ENCODE measurements around the gene CCND3. TPM values are rescaled to one million over a fixed set of nuclear protein-coding genes. Genes with fewer than 3 reads are reported as not detected.
A peak's percentile ranks its signal among the peaks of the same experiment; 100 is the strongest.

Gene CCND3
- total RNA-seq, 2 donors from 2014 or later: 78.7 to 129 TPM

DNA sequence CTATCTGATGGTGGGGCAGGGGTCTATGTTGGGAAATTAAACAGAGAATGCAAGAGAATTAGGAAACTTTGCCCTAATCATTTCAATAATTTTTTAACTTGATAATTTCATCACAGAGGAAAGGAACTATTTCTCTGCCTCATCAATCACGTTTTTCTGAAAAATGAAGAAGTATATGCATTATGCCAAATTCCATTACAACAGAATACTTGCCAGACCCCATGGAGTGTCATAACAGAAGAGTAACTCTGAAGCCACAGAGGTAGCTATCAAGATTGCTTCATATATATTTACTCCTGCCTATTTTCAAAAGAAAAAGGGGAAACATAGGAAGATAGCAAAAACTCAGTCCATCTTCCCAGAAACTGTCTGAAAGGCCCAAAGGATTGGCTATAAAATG lies 40.7 kb downstream of the CCND3 start:
- peaks cover 13% of the 10 kb centered on the region for H3K36me3 ChIP-seq
- no peaks in the 10 kb centered on the region for H3K27me3 ChIP-seq
- no peak overlapping the region for H3K27ac ChIP-seq
- no peak overlapping the region for H3K4me3 ChIP-seq
- DNase-seq (ENCODE audit: low spot score): no peak
- TF ChIP-seq, protein P1, sequence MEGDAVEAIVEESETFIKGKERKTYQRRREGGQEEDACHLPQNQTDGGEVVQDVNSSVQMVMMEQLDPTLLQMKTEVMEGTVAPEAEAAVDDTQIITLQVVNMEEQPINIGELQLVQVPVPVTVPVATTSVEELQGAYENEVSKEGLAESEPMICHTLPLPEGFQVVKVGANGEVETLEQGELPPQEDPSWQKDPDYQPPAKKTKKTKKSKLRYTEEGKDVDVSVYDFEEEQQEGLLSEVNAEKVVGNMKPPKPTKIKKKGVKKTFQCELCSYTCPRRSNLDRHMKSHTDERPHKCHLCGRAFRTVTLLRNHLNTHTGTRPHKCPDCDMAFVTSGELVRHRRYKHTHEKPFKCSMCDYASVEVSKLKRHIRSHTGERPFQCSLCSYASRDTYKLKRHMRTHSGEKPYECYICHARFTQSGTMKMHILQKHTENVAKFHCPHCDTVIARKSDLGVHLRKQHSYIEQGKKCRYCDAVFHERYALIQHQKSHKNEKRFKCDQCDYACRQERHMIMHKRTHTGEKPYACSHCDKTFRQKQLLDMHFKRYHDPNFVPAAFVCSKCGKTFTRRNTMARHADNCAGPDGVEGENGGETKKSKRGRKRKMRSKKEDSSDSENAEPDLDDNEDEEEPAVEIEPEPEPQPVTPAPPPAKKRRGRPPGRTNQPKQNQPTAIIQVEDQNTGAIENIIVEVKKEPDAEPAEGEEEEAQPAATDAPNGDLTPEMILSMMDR (IDR thresholded peaks at IDR 0.05): no peak
- peaks cover 0 to 6% of the 10 kb centered on the region in 2 donors for H3K4me1 ChIP-seq
- H3K9me3 ChIP-seq: no peaks in the 10 kb centered on the region

DNA sequence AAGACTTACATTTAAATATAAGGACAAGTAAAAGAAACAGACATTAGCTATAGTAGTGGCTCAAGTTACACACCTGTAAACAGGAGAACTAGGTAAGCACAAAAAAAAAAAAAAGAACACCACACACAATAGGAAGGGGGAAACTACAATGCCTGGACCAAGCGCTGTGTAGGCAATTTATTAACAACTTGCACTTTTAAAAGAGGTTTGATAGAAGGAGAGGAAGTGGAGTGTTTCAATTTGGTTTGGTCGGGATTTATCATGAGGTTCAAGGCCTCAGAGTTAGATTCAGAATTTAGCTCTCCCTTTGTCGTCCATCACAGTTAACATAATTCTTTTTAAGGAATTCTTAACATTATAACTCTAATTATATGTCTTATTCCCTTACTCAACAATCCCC lies 45.3 kb downstream of the CCND3 start:
- H3K4me3 ChIP-seq: no peak overlapping the region
- H3K4me1 ChIP-seq: peaks cover 0 to 18% of the 10 kb centered on the region in 2 donors
- no peaks in the 10 kb centered on the region for H3K27me3 ChIP-seq
- no peak for DNase-seq (ENCODE audit: low spot score)
- H3K36me3 ChIP-seq: no peaks in the 10 kb centered on the region
- TF ChIP-seq, protein P1 (IDR thresholded peaks at IDR 0.05): no peak
- H3K27ac ChIP-seq: peak overlapping the region in 1 of 2 donors; percentile 81
- H3K9me3 ChIP-seq: no peaks in the 10 kb centered on the region

DNA sequence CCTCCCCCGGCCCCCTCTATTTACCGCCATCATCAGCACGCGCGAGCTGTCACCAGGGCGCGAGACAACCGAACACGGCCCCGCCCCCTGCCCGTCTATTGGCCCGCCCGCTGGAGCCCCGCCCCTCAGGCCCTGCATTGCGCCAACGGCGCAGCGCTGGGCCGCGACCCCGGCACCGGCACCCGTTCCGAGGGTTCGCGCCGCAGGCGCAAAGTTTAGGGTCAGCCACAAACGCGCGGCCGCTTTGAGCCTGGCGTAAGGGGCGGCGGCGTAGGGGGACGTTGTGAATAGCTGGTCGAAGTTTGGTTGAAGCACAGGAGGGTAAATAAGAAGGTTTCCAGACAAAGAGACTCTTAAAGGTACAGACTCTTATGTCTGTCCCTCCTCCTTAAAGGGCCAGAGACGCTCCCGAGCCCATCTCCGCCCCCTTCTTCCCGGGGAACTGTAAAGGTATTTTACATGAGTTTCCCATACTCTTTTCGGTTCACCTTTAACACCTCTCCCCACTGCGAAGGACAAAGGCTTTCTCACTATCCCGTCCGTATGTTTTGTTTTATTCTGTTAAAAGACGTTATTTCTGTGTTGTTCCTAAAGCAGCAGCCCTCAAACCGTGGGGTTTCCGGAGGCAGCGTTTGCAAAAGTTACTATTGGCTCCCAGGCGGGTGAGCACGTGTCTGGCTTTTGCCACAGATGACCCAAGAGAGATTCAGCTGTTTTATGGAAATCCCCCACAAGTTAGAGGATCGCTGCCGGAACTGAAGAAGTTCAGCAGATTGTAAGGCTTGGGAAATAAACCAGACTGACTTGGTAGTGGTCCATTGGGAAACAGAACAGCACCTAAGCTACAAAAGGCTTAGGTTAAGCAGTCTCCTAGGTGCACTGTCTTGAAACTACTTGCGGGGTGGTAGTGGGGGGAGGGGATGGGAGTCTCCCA lies 46.0 kb downstream of the CCND3 start, which contains the start of gene USP49:
Gene USP49 (minus strand): TSS at position 76 of the 934 bp plus-strand sequence. CDS start 88,392 bp downstream, outside the sequence.
- TF ChIP-seq, protein P1 (IDR thresholded peaks at IDR 0.05): no peak
- Histone ChIP-seq H3K4me1 (peaks cover 0 to 18% of the 10 kb centered on the region in 2 donors), H3K27me3 (no peaks in the 10 kb centered on the region), H3K9me3 (no peaks in the 10 kb centered on the region), H3K4me3 (peak within 1 kb of the TSS; percentile 69 to 72), H3K27ac (peak within 1 kb of the TSS; percentile 81 to 84), H3K36me3 (no peaks in the 10 kb centered on the region)
- peak; percentile 82 for DNase-seq (ENCODE audit: low spot score)

DNA sequence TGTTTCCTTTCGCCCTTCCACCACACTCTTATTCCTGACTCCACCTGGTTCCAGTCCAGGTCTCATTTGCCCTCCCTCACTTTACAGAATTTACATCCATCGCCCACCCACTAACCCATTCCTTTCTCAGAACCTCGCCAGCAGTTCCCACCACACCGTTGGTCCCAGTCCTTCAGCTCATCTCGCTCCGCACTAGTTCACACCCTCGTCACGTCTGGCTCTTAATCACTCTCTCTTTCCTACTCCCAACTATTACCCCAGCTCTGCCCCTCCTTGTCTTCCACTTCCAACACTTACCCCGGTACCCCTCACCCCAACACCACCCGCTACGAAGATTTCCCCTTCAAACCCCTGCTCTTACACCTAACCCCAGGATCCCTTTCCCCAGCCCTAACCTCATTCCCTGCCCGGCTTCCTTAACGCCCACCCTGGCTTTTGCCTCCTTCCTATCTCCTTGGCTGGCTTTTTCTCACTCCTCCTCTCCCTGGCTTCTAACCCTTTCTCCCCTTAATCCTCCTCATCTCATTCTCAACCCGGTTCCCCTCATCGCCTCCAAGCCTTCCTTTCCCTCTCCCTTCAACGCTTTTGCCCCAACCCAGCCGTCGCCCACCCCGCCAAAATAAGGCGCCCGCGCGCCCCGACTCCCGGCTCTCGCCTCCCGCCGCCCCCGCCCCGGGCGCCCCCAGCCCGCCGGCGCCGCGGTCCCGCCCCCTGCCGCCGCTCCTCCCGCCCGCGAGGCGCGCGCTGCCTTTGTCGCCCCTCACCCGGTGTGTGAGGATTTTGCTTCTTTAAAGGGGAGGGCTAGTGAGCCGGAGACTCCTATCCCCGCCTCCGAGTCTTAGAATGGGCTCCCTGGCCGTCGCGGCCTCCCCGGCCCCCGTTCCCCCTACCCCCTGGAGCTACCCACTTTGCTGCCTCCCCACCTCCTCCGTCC lies 47.0 kb downstream of the CCND3 start:
- H3K4me3 ChIP-seq: peak overlapping the region; percentile 69 to 72
- no peaks in the 10 kb centered on the region for H3K36me3 ChIP-seq
- no peaks in the 10 kb centered on the region for H3K9me3 ChIP-seq
- DNase-seq (ENCODE audit: low spot score): no peak
- H3K27ac ChIP-seq: peak overlapping the region; percentile 81 to 84
- no peaks in the 10 kb centered on the region for H3K27me3 ChIP-seq
- peaks cover 0 to 18% of the 10 kb centered on the region in 2 donors for H3K4me1 ChIP-seq
- TF ChIP-seq, protein P1 (IDR thresholded peaks at IDR 0.05): no peak

DNA sequence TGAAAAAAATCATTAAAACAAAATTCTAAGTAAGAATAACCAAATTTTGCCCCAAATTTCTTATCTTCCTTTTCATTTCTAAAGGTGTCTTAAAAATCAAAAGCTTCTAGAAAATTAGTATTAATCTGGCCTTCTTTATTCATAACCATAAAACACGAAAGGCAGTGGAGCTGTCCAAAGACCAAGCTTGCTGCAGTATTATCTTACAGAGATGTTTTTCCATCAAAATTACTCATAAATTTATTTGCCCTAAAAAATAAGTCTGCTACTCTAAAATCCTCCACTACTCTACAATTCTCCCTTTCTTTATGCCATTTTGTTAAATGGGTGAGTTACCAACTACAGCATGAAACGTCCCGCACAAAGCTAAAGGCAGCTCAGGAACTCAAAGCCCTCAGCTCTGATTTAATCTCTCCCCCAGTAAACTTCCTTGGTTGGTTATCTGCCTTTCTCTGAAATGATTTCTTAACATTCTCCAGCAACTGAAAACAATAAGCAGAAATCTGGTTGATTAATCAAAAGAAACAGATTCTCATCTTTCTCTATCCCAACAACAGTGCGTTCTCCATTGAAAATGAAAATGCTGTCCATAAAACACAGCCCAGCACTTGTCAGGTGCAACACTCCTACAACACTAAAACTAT lies 48.6 kb downstream of the CCND3 start:
- no peak overlapping the region for H3K27ac ChIP-seq
- H3K36me3 ChIP-seq: no peaks in the 10 kb centered on the region
- no peaks in the 10 kb centered on the region for H3K27me3 ChIP-seq
- H3K9me3 ChIP-seq: no peaks in the 10 kb centered on the region
- TF ChIP-seq, protein P1 (IDR thresholded peaks at IDR 0.05): no peak
- peaks cover 0 to 18% of the 10 kb centered on the region in 2 donors for H3K4me1 ChIP-seq
- DNase-seq (ENCODE audit: low spot score): no peak
- H3K4me3 ChIP-seq: no peak overlapping the region
